Measurements from ENCODE around the gene ASCL4.

ASCL4 gene

GRCh38 chr12:107788690-107789458 is 14.4 kb downstream of the ASCL4 start:
- Histone ChIP-seq H3K4me3 (ENCODE audit: low read depth, low read length) (no peak overlapping the region), H3K27ac (no peak overlapping the region), H3K27me3 (replicated peaks) (no peaks in the 10 kb centered on the region), H3K36me3 (replicated peaks) (no peaks in the 10 kb centered on the region)
- DNase-seq = no peak
- in situ Hi-C loops (cut with HindIII; ENCODE audit: low pct_ligation_motif_present, low sequenced_read_pairs) = no loop called here
- TF ChIP-seq, protein P1, sequence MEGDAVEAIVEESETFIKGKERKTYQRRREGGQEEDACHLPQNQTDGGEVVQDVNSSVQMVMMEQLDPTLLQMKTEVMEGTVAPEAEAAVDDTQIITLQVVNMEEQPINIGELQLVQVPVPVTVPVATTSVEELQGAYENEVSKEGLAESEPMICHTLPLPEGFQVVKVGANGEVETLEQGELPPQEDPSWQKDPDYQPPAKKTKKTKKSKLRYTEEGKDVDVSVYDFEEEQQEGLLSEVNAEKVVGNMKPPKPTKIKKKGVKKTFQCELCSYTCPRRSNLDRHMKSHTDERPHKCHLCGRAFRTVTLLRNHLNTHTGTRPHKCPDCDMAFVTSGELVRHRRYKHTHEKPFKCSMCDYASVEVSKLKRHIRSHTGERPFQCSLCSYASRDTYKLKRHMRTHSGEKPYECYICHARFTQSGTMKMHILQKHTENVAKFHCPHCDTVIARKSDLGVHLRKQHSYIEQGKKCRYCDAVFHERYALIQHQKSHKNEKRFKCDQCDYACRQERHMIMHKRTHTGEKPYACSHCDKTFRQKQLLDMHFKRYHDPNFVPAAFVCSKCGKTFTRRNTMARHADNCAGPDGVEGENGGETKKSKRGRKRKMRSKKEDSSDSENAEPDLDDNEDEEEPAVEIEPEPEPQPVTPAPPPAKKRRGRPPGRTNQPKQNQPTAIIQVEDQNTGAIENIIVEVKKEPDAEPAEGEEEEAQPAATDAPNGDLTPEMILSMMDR (IDR thresholded peaks at IDR 0.05; ENCODE audit: low read depth, low read length, missing control alignments) = no peak

DNA sequence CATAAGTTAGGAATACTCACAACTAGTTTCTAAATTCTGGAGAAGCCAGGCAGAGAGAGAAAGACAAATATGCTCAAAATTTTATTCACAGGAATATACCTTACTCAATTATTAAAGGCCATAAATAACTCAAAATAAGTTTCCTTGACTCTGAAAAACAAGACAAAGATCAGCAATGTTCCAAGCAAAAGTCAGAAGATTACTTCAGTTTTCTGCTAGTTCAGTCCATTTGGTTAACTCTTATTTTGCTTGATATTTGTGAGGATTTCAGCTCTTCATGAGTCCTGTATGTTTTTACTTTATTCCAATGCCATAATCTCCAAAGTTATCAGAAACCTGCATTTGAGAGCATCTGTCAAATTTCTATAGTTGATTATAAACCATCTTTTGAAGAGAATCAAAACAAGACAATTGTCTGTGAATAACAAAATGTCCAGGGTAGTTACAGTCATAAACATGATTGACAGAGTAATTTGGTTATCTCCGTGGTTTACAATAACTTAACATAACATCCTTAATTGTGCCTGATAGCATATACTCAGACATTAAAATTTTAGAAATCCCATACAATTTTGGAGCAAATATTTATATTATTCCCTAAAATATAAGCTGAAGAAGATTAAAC is 17.1 kb downstream of the ASCL4 start:
- no peak for DNase-seq
- TF ChIP-seq, protein P1 (IDR thresholded peaks at IDR 0.05; ENCODE audit: low read depth, low read length, missing control alignments) = no peak
- in situ Hi-C loops (cut with HindIII; ENCODE audit: low pct_ligation_motif_present, low sequenced_read_pairs) = no loop called here
- H3K27ac ChIP-seq = no peak overlapping the region
- H3K4me3 ChIP-seq (ENCODE audit: low read depth, low read length) = no peak overlapping the region
- no peaks in the 10 kb centered on the region for H3K36me3 ChIP-seq (replicated peaks)
- H3K27me3 ChIP-seq (replicated peaks) = no peaks in the 10 kb centered on the region

GRCh38 chr12:107794451-107794850 is 19.9 kb downstream of the ASCL4 start:
- no peak overlapping the region for H3K4me3 ChIP-seq (ENCODE audit: low read depth, low read length)
- no peak overlapping the region for H3K27ac ChIP-seq
- no peaks in the 10 kb centered on the region for H3K27me3 ChIP-seq (replicated peaks)
- DNase-seq = no peak
- in situ Hi-C loops (cut with HindIII; ENCODE audit: low pct_ligation_motif_present, low sequenced_read_pairs) = no loop called here
- TF ChIP-seq, protein P1 (IDR thresholded peaks at IDR 0.05; ENCODE audit: low read depth, low read length, missing control alignments) = no peak
- H3K36me3 ChIP-seq (replicated peaks) = no peaks in the 10 kb centered on the region

GRCh38 chr12:107798580-107798979 is 24.1 kb downstream of the ASCL4 start:
- no peak overlapping the region for H3K4me3 ChIP-seq (ENCODE audit: low read depth, low read length)
- no peaks in the 10 kb centered on the region for H3K27me3 ChIP-seq (replicated peaks)
- TF ChIP-seq, protein P1 (IDR thresholded peaks at IDR 0.05; ENCODE audit: low read depth, low read length, missing control alignments) = no peak
- H3K27ac ChIP-seq = no peak overlapping the region
- no peaks in the 10 kb centered on the region for H3K36me3 ChIP-seq (replicated peaks)
- DNase-seq = no peak
- in situ Hi-C loops (cut with HindIII; ENCODE audit: low pct_ligation_motif_present, low sequenced_read_pairs) = no loop called here

- TF ChIP-seq, protein P1 (IDR thresholded peaks at IDR 0.05; ENCODE audit: low read depth, low read length, missing control alignments) = no peak
- no peaks in the 10 kb centered on the region for H3K27me3 ChIP-seq (replicated peaks)
- H3K36me3 ChIP-seq (replicated peaks) = no peaks in the 10 kb centered on the region
- in situ Hi-C loops (cut with HindIII; ENCODE audit: low pct_ligation_motif_present, low sequenced_read_pairs) = no loop called here
- peak; percentile 24 for DNase-seq
- no peak overlapping the region for H3K27ac ChIP-seq
- H3K4me3 ChIP-seq (ENCODE audit: low read depth, low read length) = no peak overlapping the region
Observed at GRCh38 chr12:107801150-107801549, 26.6 kb downstream of the ASCL4 start.

All from brain microvascular endothelial cell (primary cell).